ENCODE results near the gene EBLN2.

Gene EBLN2

GRCh38 chr3:73070675-73071575 is 9.5 kb downstream of the EBLN2 start:
- TF ChIP-seq, protein P1, sequence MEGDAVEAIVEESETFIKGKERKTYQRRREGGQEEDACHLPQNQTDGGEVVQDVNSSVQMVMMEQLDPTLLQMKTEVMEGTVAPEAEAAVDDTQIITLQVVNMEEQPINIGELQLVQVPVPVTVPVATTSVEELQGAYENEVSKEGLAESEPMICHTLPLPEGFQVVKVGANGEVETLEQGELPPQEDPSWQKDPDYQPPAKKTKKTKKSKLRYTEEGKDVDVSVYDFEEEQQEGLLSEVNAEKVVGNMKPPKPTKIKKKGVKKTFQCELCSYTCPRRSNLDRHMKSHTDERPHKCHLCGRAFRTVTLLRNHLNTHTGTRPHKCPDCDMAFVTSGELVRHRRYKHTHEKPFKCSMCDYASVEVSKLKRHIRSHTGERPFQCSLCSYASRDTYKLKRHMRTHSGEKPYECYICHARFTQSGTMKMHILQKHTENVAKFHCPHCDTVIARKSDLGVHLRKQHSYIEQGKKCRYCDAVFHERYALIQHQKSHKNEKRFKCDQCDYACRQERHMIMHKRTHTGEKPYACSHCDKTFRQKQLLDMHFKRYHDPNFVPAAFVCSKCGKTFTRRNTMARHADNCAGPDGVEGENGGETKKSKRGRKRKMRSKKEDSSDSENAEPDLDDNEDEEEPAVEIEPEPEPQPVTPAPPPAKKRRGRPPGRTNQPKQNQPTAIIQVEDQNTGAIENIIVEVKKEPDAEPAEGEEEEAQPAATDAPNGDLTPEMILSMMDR (IDR thresholded peaks at IDR 0.05; ENCODE audit: extremely low read depth, insufficient read depth, missing control alignments), result no peak
- no peak for DNase-seq (ENCODE audit: low spot score)
- in situ Hi-C loops (cut with MboI; ENCODE audit: low pct_unique_long_range_greater_than_20kb, low sequenced_read_pairs, unreplicated experiment), result no loop called here

DNA sequence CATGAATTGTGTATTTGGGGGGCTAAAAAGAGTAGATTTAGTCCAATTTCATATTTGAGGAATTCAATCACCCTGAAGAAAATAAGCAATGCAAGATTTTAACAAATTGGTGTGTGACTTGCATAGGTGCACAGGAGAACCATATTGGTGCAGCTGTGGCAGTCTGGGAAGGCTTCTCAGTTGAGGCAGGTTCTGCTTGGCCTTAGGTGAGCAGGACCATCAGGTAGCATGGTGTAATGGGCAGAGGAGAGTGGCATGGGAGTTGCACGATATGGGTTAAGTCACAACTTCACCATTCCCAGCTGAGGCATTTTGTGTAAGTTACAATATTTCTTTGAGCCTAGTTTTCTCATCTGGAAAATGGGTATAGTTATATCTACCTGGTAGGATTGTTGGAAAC is 10.5 kb downstream of the EBLN2 start:
- no peak for DNase-seq (ENCODE audit: low spot score)
- TF ChIP-seq, protein P1 (IDR thresholded peaks at IDR 0.05; ENCODE audit: extremely low read depth, insufficient read depth, missing control alignments), result no peak
- in situ Hi-C loops (cut with MboI; ENCODE audit: low pct_unique_long_range_greater_than_20kb, low sequenced_read_pairs, unreplicated experiment), result no loop called here

- DNase-seq (ENCODE audit: low spot score), result no peak
- TF ChIP-seq, protein P1 (IDR thresholded peaks at IDR 0.05; ENCODE audit: extremely low read depth, insufficient read depth, missing control alignments), result no peak
- in situ Hi-C loops (cut with MboI; ENCODE audit: low pct_unique_long_range_greater_than_20kb, low sequenced_read_pairs, unreplicated experiment), result no loop called here
Measured at GRCh38 chr3:73072634-73073033, 11.2 kb downstream of the EBLN2 start.

- no peak for DNase-seq (ENCODE audit: low spot score)
- in situ Hi-C loops (cut with MboI; ENCODE audit: low pct_unique_long_range_greater_than_20kb, low sequenced_read_pairs, unreplicated experiment), result no loop called here
Measured at GRCh38 chr3:73073091-73073707, 11.7 kb downstream of the EBLN2 start.

GRCh38 chr3:73074781-73075180 is 13.3 kb downstream of the EBLN2 start:
- in situ Hi-C loops (cut with MboI; ENCODE audit: low pct_unique_long_range_greater_than_20kb, low sequenced_read_pairs, unreplicated experiment), result loop anchor here (25.0 kb wide), 2 partner anchors 1212 to 1362 kb away; no protein-coding TSS in a partner anchor
- no peak for DNase-seq (ENCODE audit: low spot score)
- TF ChIP-seq, protein P1 (IDR thresholded peaks at IDR 0.05; ENCODE audit: extremely low read depth, insufficient read depth, missing control alignments), result no peak

More at GRCh38 chr3:73073091-73073707, 11.7 kb downstream of the EBLN2 start:
- TF ChIP-seq, protein P1 (IDR thresholded peaks at IDR 0.05; ENCODE audit: extremely low read depth, insufficient read depth, missing control alignments), result no peak

GRCh38 chr3:73080216-73080966 is 18.9 kb downstream of the EBLN2 start:
- TF ChIP-seq, protein P1 (IDR thresholded peaks at IDR 0.05; ENCODE audit: extremely low read depth, insufficient read depth, missing control alignments), result no peak
- in situ Hi-C loops (cut with MboI; ENCODE audit: low pct_unique_long_range_greater_than_20kb, low sequenced_read_pairs, unreplicated experiment), result loop anchor here (10.0 to 25.0 kb wide), 3 partner anchors 136 to 1368 kb away; no protein-coding TSS in a partner anchor
- DNase-seq (ENCODE audit: low spot score), result peak; percentile 45
